Caco-2 (cell line): ENCODE results near the gene HACL1. TPM values are rescaled to one million over a fixed set of nuclear protein-coding genes. Genes with fewer than 3 reads are reported as not detected.

Source experiments
- BruUV-seq: library from RNA; stranded (reverse); fragments of 400-500 nt; replicated peaks from 2 replicates; lab custom pipeline; 2021; lab: Mats Ljungman, UMichigan
- CTCF ChIA-PET: fragments of 300-600 bp; sonication (Branson Sonifier 250); formaldehyde crosslinking; loops from one replicate; lab custom pipeline; 2022; ENCODE audit warnings: antibody characterized with exemption; lab: Charles Lee
- POLR2A ChIA-PET: fragments of 300-600 bp; sonication (Branson Sonifier 250); formaldehyde crosslinking; loops from one replicate; lab custom pipeline; 2022; ENCODE audit warnings: antibody characterized with exemption; lab: Charles Lee
- DNase-seq, 2 experiments: peaks; one replicate each; pipeline versions ENCODE4 v3.0.0 to v3.0.0-alpha.2; 2020 to 2022
- H3K27me3 ChIP-seq: replicated peaks from 2 replicates; pipeline ENCODE4 v1.6.0; 2011; ENCODE audit warnings: low read length; ENCODE audit not compliant: control insufficient read depth, insufficient read depth
- H3K36me3 ChIP-seq: 2 replicates; pipeline ENCODE4 v1.5.1; 2011; ENCODE audit warnings: low read length; ENCODE audit not compliant: control insufficient read depth, insufficient read depth
- H3K4me1 ChIP-seq: fragments of 250-450 bp; sonication (Bioruptor Pico); 2 replicates; pipeline ENCODE4 v1.5.1; 2020; ENCODE audit warnings: mild to moderate bottlenecking
- H3K4me3 ChIP-seq: 2 replicates; pipeline ENCODE4 v1.5.1; 2011; ENCODE audit warnings: low read depth, mild to moderate bottlenecking, control low read depth, low read length
- H3K9me3 ChIP-seq: fragments of 250-450 bp; sonication (Bioruptor Pico); 2 replicates; pipeline ENCODE4 v1.5.1; 2020; ENCODE audit warnings: mild to moderate bottlenecking, moderate library complexity
- H3K27ac Mint-ChIP-seq: one replicate; pipeline ENCODE4 v1.8.0; 2022; ENCODE audit warnings: mixed read lengths; ENCODE audit not compliant: unreplicated experiment
- H3K27me3 Mint-ChIP-seq: one replicate; pipeline ENCODE4 v1.8.0; 2022; ENCODE audit warnings: mixed read lengths; ENCODE audit not compliant: insufficient read depth, unreplicated experiment
- H3K36me3 Mint-ChIP-seq: one replicate; pipeline ENCODE4 v1.8.0; 2022; ENCODE audit warnings: mild to moderate bottlenecking, mixed read lengths; ENCODE audit not compliant: insufficient read depth, unreplicated experiment
- H3K4me1 Mint-ChIP-seq: one replicate; pipeline ENCODE4 v1.8.0; 2022; ENCODE audit warnings: low read depth, mixed read lengths; ENCODE audit not compliant: unreplicated experiment
- H3K4me3 Mint-ChIP-seq: one replicate; pipeline ENCODE4 v1.8.0; 2022; ENCODE audit warnings: mild to moderate bottlenecking, moderate library complexity, mixed read lengths; ENCODE audit not compliant: unreplicated experiment
- H3K9me3 Mint-ChIP-seq: one replicate; pipeline ENCODE4 v1.8.0; 2022; ENCODE audit warnings: mixed read lengths; ENCODE audit not compliant: unreplicated experiment
- CTCF ChIP-seq, 2 experiments: fragments of 200-600 bp in 1 of 2; IDR thresholded peaks; 1 replicate in 1 of 2; 2 replicates in 1 of 2; pipeline versions ENCODE4 v1.5.1 to v1.8.0; 2011 to 2022; ENCODE audit warnings: antibody characterized with exemption in 1 of 2, control low read depth in 1 of 2, inconsistent platforms in 1 of 2, low read depth in 1 of 2, low read length in 1 of 2, mild to moderate bottlenecking in 1 of 2, moderate library complexity in 1 of 2; ENCODE audit not compliant: insufficient read depth in 1 of 2, severe bottlenecking in 1 of 2, unreplicated experiment in 1 of 2
- intact Hi-C: fragments of 100-400 bp; cut with micrococcal nuclease; formaldehyde crosslinking; loops from one replicate; pipeline ENCODE4 v1.10.0; 2022; ENCODE audit not compliant: unreplicated experiment
- total RNA-seq: library from RNA; stranded (reverse); gene quantifications from 2 replicates; pipeline ENCODE4 v1.2.3, GENCODE V29; 2022

The HACL1 gene
- total RNA-seq, 1 experiment from 2014 or later: 48.1 TPM

GRCh38 chr3:15634671-15635070, 33.3 kb upstream of the HACL1 start:
- no peak for TF ChIP-seq CTCF (IDR thresholded peaks at IDR 0.05; ENCODE audit: insufficient read depth in 1 of 2, low read depth in 1 of 2, low read length in 1 of 2, severe bottlenecking in 1 of 2, unreplicated experiment in 1 of 2)
- DNase-seq: no peak
- Mint-ChIP-seq H3K27me3 (no peaks in the 10 kb centered on the region), H3K4me1 (no peaks in the 10 kb centered on the region), H3K4me3 (no peak overlapping the region), H3K9me3 (no peaks in the 10 kb centered on the region), H3K36me3 (no peaks in the 10 kb centered on the region), H3K27ac (no peak overlapping the region)
- intact Hi-C loops: no loop called here
- Histone ChIP-seq H3K9me3 (no peaks in the 10 kb centered on the region), H3K4me3 (no peak overlapping the region), H3K36me3 (no peaks in the 10 kb centered on the region), H3K27me3 (no peaks in the 10 kb centered on the region), H3K4me1 (no peaks in the 10 kb centered on the region)
- POLR2A ChIA-PET: no interaction called here
- BruUV-seq: no TSS peak
- CTCF ChIA-PET: no interaction called here

GRCh38 chr3:15633766-15634598, 32.6 kb upstream of the HACL1 start:
- H3K4me1 ChIP-seq: no peaks in the 10 kb centered on the region
- no peak for TF ChIP-seq CTCF (IDR thresholded peaks at IDR 0.05; ENCODE audit: insufficient read depth in 1 of 2, low read depth in 1 of 2, low read length in 1 of 2, severe bottlenecking in 1 of 2, unreplicated experiment in 1 of 2)
- no peaks in the 10 kb centered on the region for H3K9me3 ChIP-seq
- Mint-ChIP-seq H3K27ac (no peak overlapping the region), H3K4me3 (no peak overlapping the region), H3K27me3 (no peaks in the 10 kb centered on the region), H3K36me3 (no peaks in the 10 kb centered on the region), H3K9me3 (no peaks in the 10 kb centered on the region), H3K4me1 (no peaks in the 10 kb centered on the region)
- H3K4me3 ChIP-seq: no peak overlapping the region
- CTCF ChIA-PET: no interaction called here
- no peaks in the 10 kb centered on the region for H3K36me3 ChIP-seq
- H3K27me3 ChIP-seq: no peaks in the 10 kb centered on the region
- no TSS peak for BruUV-seq
- POLR2A ChIA-PET: no interaction called here
- intact Hi-C loops: no loop called here
- no peak for DNase-seq

GRCh38 chr3:15633159-15633558, 31.8 kb upstream of the HACL1 start:
- H3K9me3 ChIP-seq: no peaks in the 10 kb centered on the region
- POLR2A ChIA-PET: no interaction called here
- intact Hi-C loops: no loop called here
- no peaks in the 10 kb centered on the region for H3K27me3 ChIP-seq
- H3K36me3 Mint-ChIP-seq: no peaks in the 10 kb centered on the region
- H3K27me3 Mint-ChIP-seq: no peaks in the 10 kb centered on the region
- H3K9me3 Mint-ChIP-seq: no peaks in the 10 kb centered on the region
- no peak overlapping the region for H3K27ac Mint-ChIP-seq
- H3K4me3 ChIP-seq: no peak overlapping the region
- CTCF ChIA-PET: no interaction called here
- no TSS peak for BruUV-seq
- no peaks in the 10 kb centered on the region for H3K4me1 ChIP-seq
- no peak overlapping the region for H3K4me3 Mint-ChIP-seq
- no peak for TF ChIP-seq CTCF (IDR thresholded peaks at IDR 0.05; ENCODE audit: insufficient read depth in 1 of 2, low read depth in 1 of 2, low read length in 1 of 2, severe bottlenecking in 1 of 2, unreplicated experiment in 1 of 2)
- H3K36me3 ChIP-seq: no peaks in the 10 kb centered on the region
- no peaks in the 10 kb centered on the region for H3K4me1 Mint-ChIP-seq
- DNase-seq: no peak
